Stimulated activated CD4-positive, alpha-beta T cell treated with anti-CD3 and anti-CD28 coated beads, Interleukin-15, amount 100 ng/mL, for 48 hours (primary cell): ENCODE data around the gene PPP2R5E.
"Not testable (repeated sequence)": the region's sequence is repeated elsewhere in the genome, so short reads cannot be mapped to it uniquely, and the experiment has no call there.

ENCODE experiments used
- DNase-seq, 2 donors: peaks; one replicate each; pipeline ENCODE4 v3.0.0-alpha.2; 2020; ENCODE audit warnings: low read depth in 2 of 2

The PPP2R5E gene

DNA sequence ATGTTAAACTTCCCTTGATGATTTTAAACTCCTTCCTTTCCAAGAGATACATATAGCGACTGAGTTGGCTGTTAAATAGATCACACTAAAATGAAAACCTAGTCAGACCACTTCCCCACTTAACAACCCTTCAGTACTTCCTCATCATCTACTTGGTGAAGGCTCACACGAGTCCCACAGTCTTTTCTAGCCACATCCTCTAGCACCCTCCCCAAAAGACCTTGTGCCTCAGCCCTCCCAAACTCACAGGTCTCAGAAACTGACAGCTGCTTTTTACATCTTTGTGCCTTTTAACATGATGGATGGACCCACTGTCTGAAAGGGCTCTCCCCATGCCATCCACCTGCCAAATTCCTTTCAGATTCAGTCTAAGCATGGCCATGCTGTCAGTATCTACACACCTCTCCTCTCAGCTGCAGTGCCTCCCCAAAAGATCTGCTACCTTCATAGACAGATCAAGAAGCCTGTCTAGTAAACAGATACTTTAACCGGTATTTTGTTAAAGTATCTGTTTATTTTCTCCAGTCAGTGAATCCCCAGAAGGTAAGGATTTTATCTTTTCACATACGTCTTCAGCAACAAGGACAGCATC, 159.3 kb downstream of the PPP2R5E start:
- peak in 1 of 2 donors; percentile 3 for DNase-seq

DNA sequence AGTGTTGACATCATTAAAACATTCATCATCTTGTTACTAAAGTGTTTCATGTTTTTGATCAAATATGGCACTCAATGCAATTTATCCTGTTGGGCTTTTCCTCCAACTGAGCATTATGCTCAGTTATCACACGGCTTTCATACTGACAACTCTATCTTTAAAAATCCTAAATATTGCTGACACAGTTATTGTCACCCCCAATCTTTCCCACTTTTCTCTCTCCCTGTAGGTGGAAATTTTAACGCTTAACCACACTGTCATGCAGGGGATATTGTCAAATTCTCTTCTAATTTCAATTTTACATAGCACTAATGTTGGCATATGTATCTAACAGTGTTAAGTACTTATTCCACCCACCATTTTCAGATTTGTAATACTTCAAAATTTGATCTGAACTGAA, 164.7 kb downstream of the PPP2R5E start:
- DNase-seq, result no peak

DNA sequence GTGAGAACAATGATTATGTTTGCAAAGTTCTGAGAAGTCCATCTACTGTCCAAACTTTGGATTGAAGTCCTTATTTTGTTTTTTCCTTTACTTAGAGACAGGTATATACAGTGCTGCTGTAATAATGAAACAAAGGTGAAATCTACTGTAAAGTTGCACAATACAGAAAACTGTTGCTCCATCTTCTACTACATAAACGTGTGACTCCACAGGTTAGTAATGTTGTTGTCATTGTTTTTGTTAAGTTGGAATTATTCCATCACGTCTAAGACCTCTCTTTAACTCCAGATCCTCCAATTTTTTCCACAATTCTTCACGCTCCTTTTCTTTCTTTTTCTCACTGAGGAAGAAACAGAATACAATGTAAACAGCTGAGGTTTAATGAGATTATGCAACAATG, 167.4 kb downstream of the PPP2R5E start:
- DNase-seq, result no peak

DNA sequence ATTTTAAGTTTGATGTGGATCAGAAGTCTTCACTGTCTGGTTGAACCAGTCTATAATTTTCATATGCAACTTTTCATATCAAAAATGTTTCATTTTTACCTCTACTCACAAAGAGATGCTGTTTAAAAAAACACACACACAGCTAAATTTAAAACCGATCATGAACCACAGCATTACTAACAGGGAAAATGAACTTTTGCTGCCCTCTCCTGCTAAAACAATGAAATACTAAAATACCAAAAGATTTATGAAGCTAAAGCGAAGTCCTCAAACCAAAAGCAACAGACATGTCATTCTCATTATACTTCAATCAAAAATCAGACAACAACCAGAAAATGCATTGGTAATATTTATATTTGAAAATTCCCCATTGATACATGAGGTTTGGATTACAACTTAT, 171.6 kb downstream of the PPP2R5E start:
- DNase-seq, result not testable (repeated sequence)

DNA sequence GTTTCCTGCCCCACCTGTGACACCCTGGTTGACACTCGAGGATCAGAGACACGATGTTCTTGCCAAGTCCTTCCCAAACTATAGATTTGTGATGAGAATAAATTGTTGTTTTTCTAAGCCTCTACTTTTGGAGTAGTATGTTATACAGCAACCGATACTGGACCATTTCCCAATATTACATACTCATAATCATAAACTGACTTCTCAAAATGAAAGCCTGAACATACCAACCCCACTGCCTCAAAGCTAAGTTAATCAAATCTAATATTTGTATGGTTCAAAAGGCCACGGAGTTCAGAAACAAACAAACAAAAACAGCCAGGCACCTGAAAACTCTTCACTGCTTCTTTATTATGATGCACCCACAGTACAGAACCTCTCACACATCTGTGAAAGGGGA, 172.1 kb downstream of the PPP2R5E start:
- DNase-seq, result no peak

DNA sequence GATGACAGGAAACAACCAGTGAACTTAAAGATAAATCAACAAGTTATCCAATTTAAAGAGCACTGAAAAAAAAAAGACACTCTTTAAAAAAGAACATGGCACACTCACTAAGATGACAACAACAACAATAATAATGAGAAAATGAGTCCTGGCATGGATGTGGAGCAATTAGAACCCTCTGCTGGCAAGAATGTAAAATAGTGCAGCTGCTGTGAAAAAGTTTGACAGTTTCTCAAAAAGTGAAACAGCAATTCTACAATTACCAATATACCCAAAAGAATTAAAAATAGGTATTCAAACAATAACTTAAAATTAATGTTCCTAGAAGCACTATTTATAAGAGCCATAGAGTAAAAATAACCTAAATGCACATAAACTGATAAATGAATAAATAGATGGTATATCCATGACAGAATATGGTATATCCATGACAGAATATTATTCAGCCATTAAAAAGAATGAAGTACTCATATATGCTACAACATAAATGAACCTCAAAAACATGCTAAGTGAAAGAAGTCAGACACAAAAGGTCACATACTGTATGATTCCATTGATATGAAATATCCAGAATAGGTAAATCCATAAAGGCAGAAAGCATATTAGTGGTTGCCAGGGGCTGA, 175.3 kb downstream of the PPP2R5E start:
- no peak for DNase-seq

DNA sequence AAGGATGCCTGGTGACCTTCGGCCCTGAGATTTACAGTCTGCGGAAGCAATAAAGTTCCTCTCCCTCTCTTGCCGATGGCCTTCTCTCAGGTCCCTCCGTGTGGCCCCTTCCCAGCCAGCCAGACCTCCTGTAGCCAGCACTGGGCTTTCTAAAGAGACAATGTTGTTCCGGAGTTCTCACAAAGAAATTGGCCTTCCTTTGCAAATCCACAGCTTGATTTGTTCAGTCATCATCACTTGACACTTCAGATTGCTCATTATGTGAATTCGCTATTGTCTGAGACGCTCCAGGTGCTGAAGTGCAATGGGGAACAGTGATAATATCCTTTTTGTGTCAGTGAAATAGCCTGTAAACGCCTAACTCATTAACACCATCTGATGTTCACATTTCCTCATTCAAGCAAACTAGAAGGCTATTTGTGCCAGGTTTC, 180.8 kb downstream of the PPP2R5E start:
- no peak for DNase-seq

DNA sequence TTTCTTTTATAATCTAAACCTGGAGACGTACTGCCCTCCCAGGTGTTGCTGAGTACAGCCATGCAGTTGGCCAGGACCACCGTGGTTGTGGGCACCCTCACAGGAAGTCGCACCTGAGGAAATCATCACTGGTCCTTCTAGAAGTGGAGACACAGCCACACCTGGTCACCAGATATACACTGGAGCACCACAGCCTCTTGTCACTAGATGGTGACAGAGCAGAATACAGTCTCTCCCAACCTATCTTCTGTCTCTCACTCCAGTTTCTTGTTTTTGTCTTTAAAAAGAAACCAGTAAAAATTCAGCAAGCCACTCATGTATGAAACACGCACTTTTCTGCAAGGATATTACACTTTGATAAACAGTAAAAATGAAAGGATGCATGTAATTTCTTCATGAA, 181.4 kb downstream of the PPP2R5E start:
- DNase-seq, result no peak

DNA sequence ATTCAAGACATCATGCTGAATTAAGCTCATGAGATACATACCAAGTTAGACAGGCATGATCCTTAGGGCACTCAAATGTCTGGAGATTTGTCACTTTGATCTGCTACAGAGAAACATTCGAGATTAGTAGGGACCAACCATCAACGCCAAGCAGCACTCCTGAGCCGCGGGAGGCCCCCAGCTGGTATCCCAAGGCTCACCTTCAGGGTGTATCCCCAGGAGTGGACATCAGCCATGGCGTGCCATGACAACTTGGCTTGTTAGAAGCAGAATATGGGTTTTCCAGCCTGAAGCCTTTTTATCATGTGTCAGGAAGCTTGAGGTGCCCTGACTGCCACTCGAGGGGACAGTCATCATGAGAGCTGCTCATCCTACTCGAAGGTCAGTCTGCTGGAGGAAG, 185.3 kb downstream of the PPP2R5E start:
- DNase-seq, result no peak

DNA sequence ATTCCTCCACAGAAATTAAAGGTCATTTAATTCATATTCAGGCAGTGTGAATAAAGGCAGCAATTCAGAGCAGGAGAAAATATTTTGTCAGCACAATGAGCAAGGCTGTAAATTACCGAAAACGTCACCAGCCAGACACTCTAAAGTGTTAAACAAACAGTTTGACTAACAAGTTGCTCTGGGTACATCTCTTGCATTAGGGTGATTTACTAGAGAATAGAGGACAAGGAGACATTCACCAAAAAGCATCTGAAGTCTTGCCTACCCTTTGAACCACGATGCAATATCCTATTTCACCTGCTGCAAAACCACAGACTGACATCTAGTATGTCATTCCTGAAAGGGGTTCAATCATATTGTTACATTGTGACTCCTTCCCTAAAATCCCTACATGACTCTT, 197.4 kb downstream of the PPP2R5E start:
- no peak for DNase-seq

DNA sequence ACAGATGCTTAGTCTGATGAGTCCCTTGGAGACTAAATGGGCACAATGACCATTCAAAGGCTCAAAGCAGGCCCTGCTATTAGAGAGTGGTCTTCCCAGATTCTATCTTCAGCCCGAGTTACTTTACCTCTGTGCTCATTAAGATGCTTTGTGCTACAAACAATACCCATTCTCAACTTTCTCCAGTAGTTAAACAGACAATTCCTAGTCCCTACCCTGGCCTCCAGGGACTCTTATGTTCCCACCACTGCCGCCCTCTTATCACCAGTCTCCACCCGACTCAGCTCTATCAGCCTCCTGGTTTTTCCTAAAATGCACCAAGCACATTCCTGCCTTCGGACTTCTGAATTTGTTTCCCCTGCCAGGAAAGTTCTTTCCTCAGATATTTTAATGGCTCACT, 198.8 kb downstream of the PPP2R5E start:
- no peak for DNase-seq

DNA sequence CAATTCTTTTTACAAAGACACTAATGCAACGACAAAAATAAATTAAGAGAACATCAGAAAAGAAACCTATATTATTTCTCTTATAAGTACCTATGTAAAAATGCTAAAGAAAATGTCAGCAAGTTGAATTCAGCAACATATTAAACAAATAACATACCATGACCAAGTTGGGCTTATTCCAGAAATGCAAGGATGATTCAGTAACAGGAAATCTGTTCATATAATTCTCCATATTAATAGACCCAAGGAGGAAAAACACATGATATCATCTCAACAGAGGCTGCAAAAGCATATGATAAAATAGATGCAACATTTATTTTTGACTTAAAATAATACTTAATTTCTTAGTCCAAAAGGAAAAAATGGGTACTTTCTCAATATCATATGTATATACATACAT, 199.3 kb downstream of the PPP2R5E start:
- DNase-seq, result no peak

DNA sequence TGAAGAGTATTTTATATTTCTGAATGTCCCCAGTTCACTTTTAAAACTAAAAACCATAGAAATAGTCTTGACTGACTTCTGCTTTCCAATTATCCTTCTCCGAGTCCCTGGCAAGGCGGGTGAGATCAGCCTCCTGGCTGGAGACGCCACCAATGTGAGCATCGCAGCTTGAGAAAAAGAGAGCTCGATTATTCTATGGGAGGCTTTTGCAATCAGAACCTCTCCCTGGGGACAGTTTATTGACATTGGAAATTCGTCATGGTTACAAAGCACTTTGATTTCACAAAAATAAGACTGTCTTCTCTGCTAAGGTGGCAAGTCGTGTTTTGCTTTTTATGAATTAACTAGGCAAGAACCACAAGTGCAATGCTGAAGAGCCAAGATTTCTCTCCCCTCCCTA, 200.8 kb downstream of the PPP2R5E start:
- DNase-seq, result no peak

DNA sequence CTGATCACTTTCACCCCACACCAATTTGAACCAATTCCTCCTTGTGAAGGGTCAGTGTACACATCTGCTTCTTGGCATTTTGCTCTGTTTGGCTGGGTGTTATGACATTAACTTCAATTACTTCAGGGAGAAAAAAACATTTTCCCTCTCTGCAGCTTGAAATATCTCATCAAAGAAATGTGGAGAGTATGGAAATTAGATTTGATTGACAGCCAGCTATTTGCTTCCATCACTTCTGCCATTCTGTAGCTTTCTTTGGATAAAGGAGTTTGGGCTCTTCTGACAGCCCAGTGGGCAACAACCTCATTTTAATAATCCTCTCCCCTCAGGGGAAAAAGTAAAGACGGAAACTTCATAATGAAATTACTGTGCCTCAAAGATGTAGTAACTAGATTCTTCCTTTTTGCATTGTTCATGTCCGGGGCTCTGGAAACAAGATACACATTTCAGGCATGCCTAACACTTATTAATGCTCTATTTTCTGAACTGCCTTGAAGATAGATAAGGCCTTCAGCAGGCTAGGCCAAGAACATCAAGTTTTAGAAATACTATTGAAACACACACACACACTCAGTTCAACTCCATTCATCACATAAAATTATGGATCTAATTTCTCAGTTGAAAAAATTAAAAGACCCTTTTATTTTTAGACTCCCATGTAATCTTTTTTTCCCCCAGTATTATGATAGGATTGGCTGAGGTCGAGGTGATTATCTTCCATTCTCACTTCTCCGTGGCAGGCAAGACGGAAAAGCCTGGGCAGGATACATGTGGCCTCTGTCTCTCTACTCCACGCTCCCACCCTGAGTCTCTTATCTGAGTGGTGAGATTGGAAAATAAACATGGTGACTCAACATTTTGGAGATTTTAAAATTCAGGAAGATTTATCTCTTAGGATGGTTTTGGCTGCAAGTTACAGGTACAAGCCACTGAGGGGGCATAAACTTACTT, 214.1 kb downstream of the PPP2R5E start:
- DNase-seq, result no peak

DNA sequence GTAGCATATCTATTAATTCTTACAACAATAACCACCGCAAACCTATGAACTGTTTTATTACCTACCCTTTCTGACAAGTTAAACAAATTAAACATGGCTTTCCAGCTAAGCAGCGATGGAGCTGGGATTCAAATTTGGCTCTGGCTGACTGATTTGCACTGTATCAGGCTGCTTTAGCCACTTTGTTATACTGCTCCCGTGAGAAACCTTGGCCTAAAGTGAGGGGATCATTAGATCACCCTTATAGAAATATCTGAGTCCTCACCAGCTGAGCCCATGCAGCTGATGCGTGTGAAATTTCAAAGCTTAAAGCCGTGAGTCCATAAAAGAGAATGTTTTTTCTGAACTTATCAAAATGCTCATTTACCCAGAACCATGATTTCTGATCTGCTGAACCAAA, 216.3 kb downstream of the PPP2R5E start:
- DNase-seq, result no peak

DNA sequence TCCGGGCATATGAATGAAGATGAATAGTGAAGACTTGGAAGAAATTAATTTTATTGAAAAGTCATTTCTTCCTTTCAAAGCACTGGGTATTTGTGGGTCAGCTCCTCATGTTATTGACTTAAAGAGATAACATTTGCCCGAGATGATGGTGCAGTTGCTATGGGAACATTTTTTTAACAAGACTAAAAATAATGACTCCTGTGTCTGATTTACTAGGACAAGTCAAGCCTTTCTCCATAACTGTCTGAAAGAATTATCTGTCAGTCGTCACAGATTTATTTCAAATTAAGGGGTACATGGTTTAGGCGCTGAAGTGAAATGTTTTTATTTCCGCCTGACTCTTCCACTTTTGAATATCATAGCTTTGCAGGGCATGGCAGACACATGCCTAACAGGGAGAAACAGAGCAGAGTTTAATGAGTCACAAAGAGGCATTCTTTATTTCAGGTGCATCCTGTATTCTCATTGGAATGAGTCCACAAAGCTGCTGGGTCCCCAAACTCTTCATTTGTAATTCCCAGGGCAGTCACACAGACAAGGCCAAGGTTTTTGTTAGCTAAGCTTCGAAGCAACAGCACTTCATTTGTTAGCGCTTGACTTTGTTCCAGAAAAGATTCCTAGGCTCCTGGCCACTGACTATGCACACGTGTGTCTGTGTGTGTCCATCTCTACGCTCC, 220.1 kb downstream of the PPP2R5E start:
- DNase-seq, result no peak

DNA sequence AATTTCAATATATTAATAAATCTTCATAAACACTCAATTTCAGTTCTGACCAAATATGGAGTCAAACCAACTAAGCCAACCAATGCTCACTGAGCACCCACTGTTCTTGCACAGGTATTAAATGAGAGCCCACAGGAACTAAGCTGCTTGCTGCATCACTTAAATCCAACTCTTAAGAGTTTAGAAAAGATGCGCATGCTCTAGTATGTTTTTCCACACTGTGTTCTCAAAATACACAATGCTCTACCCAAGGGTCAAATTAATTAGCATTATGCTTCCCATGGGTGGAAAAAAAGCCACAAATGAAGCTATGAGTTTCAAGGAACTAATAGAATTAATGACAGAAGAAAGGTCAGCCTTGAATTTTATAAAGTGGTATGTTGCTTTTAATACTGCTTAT, 220.7 kb downstream of the PPP2R5E start:
- no peak for DNase-seq
